Placental pericyte (primary cell): ENCODE data around the gene EEF2KMT. TPM values are rescaled to one million over a fixed set of nuclear protein-coding genes. Genes with fewer than 3 reads are reported as not detected.

Source experiments
- total RNA-seq: library from RNA; depleted of rRNA; stranded (reverse); fragments of >200 nt; gene quantifications from 2 replicates; pipeline ENCODE4 v1.2.3, GENCODE V29; 2012

The EEF2KMT gene
- 7.9 and 17.8 TPM in 2 replicates for total RNA-seq

GRCh38 chr16:5097470-5098220 is at the start of gene EEF2KMT:
Gene EEF2KMT (minus strand): TSS chr16:5097795. CDS start chr16:5097739, 56 bp downstream.

GRCh38 chr16:5071681-5072333 is 25.8 kb downstream of the EEF2KMT start, which contains the start of gene ALG1:
Gene ALG1 (plus strand): TSS chr16:5071843. CDS start chr16:5071850, 7 bp downstream.

GRCh38 chr16:5065813-5066212 is 31.8 kb downstream of the EEF2KMT start, which contains the start of gene C16orf89:
Gene C16orf89 (minus strand): TSS chr16:5065956. CDS start chr16:5065908, 48 bp downstream.

Other genes with a start within 250 kb of the EEF2KMT start
- gene PPL, start 160.6 kb downstream of the EEF2KMT start, total RNA-seq, result 0.72 and 5.3 TPM in 2 replicates
- gene SEC14L5, start 139.5 kb downstream of the EEF2KMT start, total RNA-seq, result not detected in 2 replicates
- 18.2 and 25.8 TPM in 2 replicates for gene NAGPA, start 63.9 kb downstream of the EEF2KMT start, total RNA-seq
- 0.22 TPM in 1 of 2 replicates, not detected in the other for gene C16orf89, start 31.8 kb downstream of the EEF2KMT start, total RNA-seq
- 37.6 and 50.5 TPM in 2 replicates for gene ALG1, start 26.0 kb downstream of the EEF2KMT start, total RNA-seq